Adrenal gland (tissue), 5 donors: Measurements from ENCODE around the gene DFFB.

ENCODE experiments used
- CTCF ChIP-seq, 6 experiments: fragments of 450-650 bp in 4 of 6; fragments of 200-600 bp in 2 of 6; sonication (generic) in 1 of 6; IDR thresholded peaks; 1 replicate in 5 of 6; 2 replicates in 1 of 6; pipeline versions ENCODE4 v1.5.1 to v1.8.0; 2016 to 2021; ENCODE audit warnings: antibody characterized with exemption in 6 of 6, mild to moderate bottlenecking in 2 of 6, moderate library complexity in 1 of 6
- POLR2A ChIP-seq, 2 donors: fragments of 450-650 bp; IDR thresholded peaks; one replicate each; pipeline ENCODE4 v1.6.1; 2017; ENCODE audit warnings: antibody characterized with exemption in 2 of 2, mild to moderate bottlenecking in 2 of 2, moderate library complexity in 1 of 2
- donor health status: DM: no; HTN: no; CAD: no.

DNA sequence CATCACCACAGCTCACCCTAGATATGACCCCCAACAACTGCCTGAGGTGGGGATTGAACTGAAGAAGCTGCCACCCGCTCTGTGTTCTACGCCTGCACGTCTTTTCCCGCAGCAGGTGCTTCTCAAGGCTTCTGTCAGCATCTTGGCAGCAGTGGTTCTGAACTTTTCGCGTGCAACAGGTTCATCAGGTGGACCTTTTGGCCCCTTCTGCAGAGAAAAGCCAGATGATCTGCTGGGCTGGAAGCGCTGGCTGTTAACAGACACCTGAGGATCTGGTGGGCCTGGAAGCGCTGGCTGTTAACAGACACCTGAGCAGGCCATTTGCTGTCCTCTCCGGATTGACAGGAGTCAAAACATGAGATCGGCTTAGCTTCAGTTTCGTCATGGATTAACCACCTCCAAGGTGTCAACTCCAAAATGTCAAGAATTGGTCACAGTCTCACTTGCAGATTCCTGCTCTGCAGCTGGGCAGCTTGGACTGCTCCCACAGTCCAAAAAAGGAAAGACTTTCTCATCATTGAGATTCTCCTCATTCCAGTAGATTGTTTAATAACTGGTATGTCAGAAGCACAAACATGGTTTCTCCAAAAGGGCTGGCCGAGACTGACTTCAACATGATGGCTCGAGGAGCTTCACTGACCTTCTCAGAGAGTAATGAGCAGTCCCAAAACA, 38.1 kb downstream of the DFFB start:
- no peak for TF ChIP-seq CTCF (IDR thresholded peaks at IDR 0.05)
- no peak for TF ChIP-seq POLR2A (IDR thresholded peaks at IDR 0.05)
